GM21360 (cell line): ENCODE results near the gene AK2.
"Not testable (repeated sequence)": the region's sequence is repeated elsewhere in the genome, so short reads cannot be mapped to it uniquely, and the experiment has no call there.

Source experiments
- ATAC-seq: cut with Tn5 transposase; IDR thresholded peaks from one replicate; pipeline ENCODE4 v1.9.1; 2021; ENCODE audit warnings: mild to moderate bottlenecking, moderate library complexity; ENCODE audit not compliant: unreplicated experiment

AK2 gene

GRCh38 chr1:33036526-33037503 lies at the start of gene AK2:
AK2 (minus strand) TSS chr1:33036883; CDS start chr1:33036828, 55 bp downstream.
- ATAC-seq: peak; percentile 99

- no peak for ATAC-seq
Observed at GRCh38 chr1:33086384-33086850, 49.7 kb upstream of the AK2 start.

- ATAC-seq: no peak
Observed at GRCh38 chr1:33085332-33085731, 48.6 kb upstream of the AK2 start.

DNA sequence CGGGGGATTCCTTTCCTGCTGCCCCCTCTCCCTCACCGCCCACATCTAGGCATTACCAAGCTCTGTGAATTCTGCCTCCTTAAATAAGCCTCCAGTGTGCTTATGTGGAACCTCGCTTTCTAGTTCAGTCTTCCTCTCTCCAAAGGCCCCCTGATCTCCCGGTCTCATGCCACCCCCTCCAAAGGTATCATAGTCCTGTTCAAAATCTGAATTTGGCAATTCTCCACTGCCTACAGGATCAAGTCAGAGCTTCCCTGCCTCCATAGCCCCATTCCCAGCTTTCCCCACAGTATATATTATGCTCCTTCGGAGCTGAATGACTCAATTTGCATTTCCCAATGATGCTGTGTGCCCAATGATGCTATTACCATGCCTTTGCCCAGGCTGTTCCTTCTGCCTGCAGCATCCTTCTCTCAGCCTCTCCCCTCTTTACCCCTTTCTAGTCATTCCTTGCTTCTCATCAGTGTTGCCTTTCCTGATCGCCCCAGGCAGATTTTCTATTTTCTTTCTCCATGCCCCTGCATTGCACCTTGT lies 46.0 kb upstream of the AK2 start:
- ATAC-seq: no peak

- ATAC-seq: no peak
Observed at GRCh38 chr1:33081554-33082305, 45.0 kb upstream of the AK2 start.

- ATAC-seq: peak; percentile 89
Observed at GRCh38 chr1:33080885-33081553, 44.3 kb upstream of the AK2 start, which contains the start of gene AZIN2. AZIN2 (plus strand) TSS chr1:33081153; CDS start chr1:33082250, 1,097 bp downstream.

GRCh38 chr1:33080373-33080772 lies 43.7 kb upstream of the AK2 start:
- no peak for ATAC-seq

DNA sequence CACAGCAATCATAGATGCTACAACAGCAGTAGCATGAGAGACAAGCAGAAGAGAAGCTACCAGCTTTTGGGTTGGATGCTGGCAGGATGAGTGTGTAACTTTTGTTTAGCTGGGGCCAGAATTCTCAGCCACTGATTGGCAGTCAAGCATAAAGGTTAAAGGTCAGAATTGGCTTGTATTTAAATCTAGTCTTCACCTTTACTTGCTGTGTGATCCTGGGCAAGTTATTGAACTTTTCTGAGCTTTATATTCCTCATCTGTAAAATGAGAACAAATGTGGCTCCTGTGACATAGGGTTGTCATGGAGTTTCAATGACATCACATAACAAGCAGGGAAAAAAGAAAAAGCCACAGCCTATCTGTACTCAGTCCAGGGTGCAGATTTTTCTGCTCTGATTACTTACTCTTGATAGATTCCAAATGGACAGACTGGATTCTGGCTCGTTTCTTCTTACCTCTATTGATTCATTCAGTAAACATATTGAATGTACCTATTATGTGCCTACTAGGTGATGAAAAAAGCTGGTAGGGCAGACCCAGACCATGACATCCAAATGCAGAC lies 41.4 kb upstream of the AK2 start:
- no peak for ATAC-seq

DNA sequence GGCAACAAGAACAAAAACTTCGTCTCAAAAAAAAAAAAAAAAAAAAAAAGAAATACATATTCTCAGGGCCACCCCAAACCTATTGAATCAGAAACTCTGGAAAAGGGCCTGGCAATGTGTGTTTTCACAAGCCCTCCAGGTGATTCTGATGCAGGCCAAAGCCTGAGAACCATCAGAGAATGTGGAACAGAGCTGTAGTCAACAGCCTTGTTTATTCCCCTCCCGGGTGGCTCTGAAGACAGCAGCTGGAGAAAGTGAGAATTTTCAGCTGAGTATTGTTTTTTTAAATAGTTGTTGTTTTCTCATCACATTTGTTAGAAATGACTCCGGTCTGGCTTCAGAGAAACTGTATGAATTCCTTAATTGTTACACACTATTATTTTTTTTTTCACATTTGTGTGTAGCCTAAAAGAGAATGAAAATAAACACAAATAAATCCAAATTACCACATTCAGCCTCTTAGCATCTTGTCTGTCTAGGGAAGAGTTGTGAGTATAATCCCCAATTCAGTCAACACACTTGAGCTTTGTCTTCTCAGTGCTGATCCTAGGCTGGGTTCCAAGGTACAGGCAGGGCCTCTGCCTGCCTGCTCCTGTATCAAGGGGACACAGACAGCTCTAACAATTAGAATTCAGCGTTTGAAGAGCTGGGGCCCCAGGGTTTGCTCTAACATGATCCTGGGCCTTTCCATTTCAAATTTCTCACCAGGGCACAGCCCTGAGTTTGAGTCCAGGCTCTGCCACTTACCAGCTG lies 37.7 kb upstream of the AK2 start:
- ATAC-seq: no peak

DNA sequence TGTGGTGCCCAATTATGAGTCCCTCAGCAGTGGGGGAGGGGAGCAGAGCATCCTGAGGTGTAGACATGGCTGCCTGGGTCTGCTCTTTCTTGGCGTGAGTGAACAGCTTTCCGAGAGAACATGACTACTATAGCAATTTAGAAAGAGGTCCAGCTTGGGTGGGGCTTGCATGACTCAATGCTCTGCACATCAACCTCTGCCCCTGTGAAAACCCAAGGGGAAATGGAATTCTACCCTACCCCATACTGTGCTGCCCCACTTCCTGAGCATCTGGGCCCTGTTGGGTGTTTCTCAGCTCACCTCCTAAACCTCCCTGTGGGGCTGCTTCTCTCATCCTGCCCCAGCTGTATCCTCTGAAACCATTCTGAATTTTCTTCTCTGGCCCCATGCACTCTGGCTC lies 36.0 kb upstream of the AK2 start:
- no peak for ATAC-seq

DNA sequence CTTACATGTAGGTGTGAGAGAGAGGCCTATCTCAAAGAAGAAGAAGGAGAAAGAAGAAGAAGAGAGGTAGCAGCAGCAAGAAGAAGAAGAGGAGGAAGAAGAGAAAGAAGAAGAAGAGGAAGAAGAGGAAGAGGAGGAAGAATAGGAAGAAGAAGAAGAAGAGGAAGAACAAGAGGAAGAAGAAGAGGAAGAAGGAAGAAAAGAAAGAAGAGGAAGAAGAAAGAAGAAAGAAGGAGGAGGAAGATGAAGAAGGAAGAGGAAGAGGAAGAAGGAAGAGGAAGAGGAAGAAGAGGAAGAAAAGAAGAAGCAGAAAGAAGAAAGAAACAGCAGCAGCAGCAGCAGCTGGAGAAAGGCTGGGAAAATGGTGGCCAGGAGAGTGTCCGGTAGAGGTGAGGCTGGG lies 33.9 kb upstream of the AK2 start:
- ATAC-seq: no peak

- not testable (repeated sequence) for ATAC-seq
Observed at GRCh38 chr1:33068108-33068507, 31.4 kb upstream of the AK2 start.

DNA sequence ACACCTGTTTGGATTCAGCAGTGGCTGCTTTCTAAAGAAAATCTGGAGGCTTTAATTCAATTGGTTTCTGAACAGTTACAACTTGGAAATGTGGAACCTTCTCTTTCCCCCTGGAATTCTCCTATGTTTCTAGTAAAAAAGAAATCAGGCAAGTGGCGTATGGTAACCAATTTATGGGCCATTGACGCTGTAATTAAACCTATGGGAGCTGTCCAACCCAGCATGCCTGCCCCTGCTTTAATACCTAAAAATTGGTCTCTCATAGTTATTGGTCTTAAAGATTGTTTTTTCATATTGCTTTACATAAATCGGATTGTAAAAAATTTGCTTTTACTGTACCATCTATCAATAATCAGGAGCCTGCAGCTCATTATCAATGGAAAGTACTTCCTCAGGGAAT lies 29.8 kb upstream of the AK2 start:
- not testable (repeated sequence) for ATAC-seq

DNA sequence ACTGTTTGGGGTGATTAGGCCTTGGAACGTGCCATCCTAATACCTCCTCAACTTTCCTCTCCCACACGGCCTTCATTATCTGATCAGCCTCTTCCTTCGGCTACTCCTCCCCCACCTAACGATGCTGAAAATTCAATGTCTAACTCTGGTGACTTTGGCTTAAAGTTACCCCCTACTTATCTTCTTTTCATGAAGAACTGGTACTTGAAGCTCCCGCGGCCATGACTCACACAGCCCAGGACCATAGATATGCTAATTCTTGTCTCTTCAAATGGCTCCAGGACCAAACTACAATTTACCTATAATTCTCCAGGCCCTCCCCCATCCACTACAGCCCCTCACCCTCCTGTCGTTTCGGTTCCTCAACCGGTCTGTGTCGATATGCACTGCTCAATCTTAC lies 28.6 kb upstream of the AK2 start:
- no peak for ATAC-seq

DNA sequence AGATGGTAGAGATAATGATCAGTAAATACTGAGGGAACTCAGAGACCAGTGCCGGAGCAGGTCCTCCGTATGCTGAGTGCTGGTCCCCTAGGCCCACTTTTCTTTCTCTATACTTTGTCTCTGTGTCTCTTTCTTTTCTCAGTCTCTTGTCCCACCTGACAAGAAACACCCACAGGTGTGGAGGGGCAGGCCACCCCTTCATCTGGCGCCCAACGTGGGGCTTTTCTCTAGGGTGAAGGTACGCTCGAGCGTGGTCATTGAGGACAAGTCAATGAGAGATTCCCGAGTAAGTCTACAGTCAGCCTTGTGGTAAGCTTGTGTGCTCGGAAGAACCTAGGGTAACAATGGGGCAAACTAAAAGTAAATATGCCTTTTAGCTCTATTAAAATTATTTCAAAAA lies 27.6 kb upstream of the AK2 start:
- not testable (repeated sequence) for ATAC-seq

- ATAC-seq: no peak
Observed at GRCh38 chr1:33061834-33062233, 25.2 kb upstream of the AK2 start.

DNA sequence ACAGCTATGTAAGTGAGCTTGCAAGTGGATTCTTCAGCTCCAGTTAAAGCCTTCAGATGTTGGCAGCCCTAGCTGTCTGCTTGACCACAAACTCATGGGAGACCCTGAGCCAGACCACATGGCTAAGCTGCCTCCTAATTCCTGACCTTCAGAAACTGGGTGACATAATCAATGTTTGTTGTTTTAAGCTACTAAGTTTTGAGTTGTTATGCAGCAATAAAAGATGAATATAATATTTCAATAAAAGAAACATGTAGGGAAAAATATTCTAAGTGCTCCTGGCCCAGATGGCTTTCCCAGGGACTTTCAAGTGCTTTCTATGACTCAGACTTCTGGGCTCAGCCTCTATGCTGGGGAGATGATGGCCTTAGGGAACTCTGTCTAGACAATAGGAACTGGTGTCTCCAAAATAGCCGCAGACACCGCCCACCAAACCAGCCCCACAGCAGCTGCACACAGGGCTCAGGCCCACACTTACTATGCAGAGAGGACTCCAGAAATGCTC lies 23.9 kb upstream of the AK2 start:
- ATAC-seq: no peak

GRCh38 chr1:33057095-33057494 lies 20.4 kb upstream of the AK2 start:
- ATAC-seq: no peak

DNA sequence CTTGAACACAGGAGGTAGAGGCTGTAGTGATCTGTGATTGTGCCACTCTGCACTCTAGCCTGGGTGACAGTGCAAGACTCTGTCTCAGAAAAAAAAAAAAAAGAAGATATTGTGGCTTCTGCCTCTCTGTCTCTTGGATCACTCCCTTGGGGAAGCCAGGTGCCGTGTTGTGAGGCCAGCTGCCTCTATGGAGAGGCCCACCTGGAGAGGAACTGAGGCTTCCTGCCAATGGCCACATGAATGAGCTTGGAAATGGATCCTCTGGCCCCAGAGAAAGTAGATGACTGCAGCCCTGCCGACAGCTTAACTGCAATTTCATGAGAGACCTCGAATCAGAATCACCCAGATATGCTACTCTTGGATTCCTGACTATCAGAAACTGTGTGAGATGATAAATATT lies 19.7 kb upstream of the AK2 start:
- no peak for ATAC-seq
